HT-29 (cell line): Measurements from ENCODE around the gene SH3GL3. TPM values are rescaled to one million over a fixed set of nuclear protein-coding genes. Genes with fewer than 3 reads are reported as not detected.

Experiments used
- DNase-seq: peaks from one replicate; pipeline ENCODE4 v3.0.0-alpha.2; 2015; ENCODE audit warnings: low spot score
- total RNA-seq: library from RNA; depleted of rRNA; stranded (reverse); fragments of >200 nt; shearing (Covaris generic); gene quantifications from 2 replicates; pipeline ENCODE4 v1.2.3, GENCODE V29; 2014

The SH3GL3 gene
- total RNA-seq, 1 experiment from 2014 or later: not detected

DNA sequence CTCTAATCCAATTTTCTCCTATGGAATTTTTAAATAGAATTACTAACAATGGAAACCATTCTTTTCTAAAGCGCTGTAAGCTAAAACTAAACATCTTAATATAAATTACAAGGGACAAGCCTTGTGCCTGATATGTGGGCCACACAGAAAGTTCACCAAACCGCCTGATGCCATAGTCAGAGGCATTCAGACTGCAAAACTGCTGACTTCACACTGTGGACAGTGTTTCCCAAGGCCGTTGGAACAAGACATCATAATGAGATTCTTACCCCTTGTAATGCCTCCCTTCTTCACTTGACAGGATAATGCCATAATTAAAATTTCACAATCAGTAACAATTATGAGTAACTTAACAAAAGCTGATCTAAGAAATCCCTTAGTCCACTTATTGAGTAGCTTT lies 14.9 kb downstream of the SH3GL3 start:
- DNase-seq: no peak

- no peak for DNase-seq
These were observed 15.9 kb downstream of the SH3GL3 start for GRCh38 chr15:83462953-83463433.

GRCh38 chr15:83470887-83471286 lies 23.7 kb downstream of the SH3GL3 start:
- no peak for DNase-seq

DNA sequence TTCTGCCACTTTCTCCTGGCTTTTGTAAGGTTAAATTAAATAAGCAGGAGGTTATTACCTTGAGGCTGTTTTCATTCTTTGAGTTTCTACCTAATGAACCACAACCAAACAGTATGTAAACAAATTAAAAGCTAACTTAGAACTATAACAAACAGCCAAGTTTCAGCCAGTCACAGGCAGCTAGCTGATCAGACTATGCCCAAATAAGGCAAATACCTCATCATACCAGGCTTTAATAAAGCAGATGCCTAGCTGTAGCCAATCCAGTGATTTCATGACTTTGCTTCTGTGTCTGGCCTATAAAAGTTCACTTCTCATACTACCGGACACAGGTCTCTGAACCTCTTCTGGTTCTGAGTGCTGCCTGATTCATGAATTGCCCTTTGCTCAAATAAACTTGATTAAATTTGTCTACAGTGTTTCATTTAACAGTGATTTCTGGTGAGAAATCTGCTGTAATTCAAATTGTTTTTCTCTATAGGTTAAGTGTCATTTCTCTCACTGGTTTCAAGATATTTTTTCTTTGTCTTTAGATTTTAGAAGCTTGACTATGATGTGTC lies 24.2 kb downstream of the SH3GL3 start:
- no peak for DNase-seq

DNA sequence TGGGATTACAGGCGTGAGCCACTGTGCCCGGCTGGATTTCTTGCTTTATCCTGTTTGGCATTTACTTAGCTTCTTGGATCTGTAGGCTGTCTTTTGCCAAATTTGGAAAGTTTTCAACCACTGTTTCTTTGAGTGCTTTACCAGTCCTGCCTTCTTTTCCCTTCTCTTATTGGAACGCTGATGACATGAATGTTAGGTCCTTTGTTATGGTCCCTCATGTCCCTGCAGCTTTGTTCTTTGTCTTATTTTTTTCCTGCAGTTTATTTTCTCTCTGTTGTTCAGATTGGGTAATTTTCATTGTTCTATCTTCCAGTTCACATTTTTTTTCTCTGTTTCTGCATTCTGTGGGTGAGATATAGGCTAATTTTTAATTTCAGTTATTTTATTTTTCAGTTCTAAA lies 25.0 kb downstream of the SH3GL3 start:
- no peak for DNase-seq

- DNase-seq: no peak
These were observed 25.7 kb downstream of the SH3GL3 start for GRCh38 chr15:83472797-83473196.

DNA sequence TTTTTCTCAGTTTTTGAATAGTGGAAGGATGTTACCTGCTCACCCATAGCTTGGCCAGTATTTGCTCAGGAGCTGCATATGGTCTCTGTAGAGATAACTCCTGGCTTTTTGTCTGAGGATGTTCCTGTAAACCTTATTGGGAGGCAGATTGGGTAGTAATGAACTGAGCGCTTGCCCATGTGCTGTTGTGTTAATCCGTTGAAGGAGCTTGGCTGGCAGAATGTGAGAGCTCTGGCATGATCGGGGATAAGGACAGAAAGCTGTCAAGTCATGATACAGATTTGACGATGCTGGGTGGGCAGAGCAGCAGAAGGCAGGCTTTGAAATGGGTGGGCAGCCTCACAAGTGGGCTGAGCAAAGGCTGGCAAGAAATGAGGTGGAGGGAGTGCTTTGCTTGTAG lies 27.4 kb downstream of the SH3GL3 start:
- no peak for DNase-seq

DNA sequence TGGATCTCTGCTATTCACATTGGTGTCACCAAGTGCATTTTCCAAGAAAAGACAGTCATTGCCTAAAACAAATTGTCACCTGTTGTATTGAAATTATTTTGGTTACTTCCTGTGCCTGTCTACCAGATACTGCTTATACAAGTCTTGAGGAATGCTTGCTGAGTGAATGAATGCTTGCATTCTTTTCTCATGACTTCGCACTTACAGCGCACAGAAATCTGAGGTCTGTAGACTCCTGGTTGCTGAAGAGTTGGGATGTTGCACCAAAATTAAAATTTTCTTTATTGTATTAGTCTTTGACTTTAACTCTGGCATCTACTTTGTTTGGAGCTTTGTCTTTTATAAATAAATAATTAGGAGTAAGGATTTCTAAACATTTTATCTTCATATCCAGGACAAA lies 28.4 kb downstream of the SH3GL3 start:
- no peak for DNase-seq

- DNase-seq: no peak
These were observed 28.9 kb downstream of the SH3GL3 start for GRCh38 chr15:83476066-83476465.

DNA sequence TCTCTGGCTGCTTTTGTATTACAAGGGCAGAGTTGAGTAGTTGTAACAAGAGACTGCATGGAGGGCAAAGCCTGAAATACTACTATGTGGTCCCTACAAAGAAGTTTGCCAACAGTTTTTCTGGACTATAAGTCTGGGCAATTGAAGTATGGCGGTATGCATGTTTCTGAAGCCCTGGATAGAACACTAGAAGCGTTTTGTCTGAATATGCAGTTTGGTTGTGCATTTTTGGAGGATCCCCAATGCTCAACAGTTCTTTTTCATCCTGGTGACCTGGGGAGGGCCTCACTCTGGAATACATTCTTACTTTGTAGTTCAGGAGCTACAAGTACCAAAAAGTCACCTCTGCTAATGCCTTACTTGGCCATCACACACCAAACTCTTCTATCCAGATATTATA lies 29.6 kb downstream of the SH3GL3 start:
- DNase-seq: no peak

GRCh38 chr15:83477172-83477807 lies 30.1 kb downstream of the SH3GL3 start:
- DNase-seq: no peak

- no peak for DNase-seq
These were observed 30.8 kb downstream of the SH3GL3 start for GRCh38 chr15:83477808-83478537.

DNA sequence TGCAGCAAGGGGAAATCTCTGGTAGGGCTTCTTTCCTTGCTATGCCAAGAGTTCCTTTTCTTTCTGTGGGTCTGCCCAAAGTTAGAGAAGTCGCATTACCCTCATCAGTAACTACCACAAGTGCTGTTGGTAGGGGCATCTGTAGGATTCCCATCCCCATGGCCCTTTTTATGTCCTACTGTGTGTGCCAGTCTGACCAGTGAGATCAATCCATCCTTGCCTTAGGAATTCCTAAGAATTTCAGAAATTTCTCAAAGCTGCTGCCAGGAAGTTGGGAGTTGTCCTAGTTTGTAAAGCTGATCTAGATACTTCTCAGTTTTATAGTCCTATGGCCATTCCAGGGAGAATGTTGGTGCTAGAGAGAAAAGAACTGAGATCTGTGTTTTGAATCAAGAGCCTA lies 36.5 kb downstream of the SH3GL3 start:
- DNase-seq: no peak

- DNase-seq: no peak
These were observed 37.5 kb downstream of the SH3GL3 start for GRCh38 chr15:83484636-83485035.

DNA sequence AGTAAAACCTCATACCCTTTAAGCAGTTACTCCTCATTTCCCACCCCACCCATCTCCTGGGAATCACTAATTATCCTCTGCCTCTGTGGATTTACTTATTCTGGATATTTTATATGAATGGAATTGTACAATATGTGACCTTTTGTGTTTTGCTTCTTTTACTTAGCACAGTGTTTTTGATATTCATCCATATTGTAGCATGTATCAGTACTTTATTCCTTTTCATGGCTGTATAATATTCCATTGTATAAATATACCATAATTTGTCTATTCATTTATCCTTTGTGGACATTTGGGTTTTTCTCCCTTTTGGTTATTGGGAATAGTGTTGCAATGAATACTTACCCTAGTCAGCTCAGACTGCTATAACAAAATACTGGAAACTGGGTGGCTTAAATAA lies 39.2 kb downstream of the SH3GL3 start:
- no peak for DNase-seq

GRCh38 chr15:83487519-83487918 lies 40.4 kb downstream of the SH3GL3 start:
- no peak for DNase-seq

- DNase-seq: no peak
These were observed 42.5 kb downstream of the SH3GL3 start for GRCh38 chr15:83489690-83490089.

DNA sequence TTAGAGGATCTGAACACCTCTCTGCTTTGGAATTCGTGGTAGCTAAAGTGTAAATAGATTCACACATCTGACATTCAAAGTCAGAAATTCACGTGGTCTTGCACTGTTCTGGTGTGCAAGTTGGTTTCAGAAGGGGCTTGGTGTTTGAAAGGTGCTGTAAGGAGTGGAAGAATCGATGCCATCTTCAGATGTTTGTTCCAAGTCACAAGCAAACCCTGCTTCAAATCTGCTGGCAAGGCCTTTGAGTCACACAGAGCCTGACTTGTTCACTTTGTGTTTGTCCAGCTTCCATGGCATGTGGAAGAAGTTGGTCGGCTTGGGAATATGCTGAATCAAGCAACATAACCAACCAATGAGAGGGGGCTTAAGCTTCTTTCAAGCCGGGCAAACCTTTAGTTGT lies 44.3 kb downstream of the SH3GL3 start:
- no peak for DNase-seq

- no peak for DNase-seq
These were observed 49.6 kb downstream of the SH3GL3 start for GRCh38 chr15:83496766-83497165.

- DNase-seq: no peak
These were observed 51.2 kb downstream of the SH3GL3 start for GRCh38 chr15:83498374-83498773.

- DNase-seq: no peak
These were observed 51.7 kb downstream of the SH3GL3 start for GRCh38 chr15:83498801-83499200.

- DNase-seq: no peak
These were observed 52.3 kb downstream of the SH3GL3 start for GRCh38 chr15:83499476-83499875.
